ENCODE results near the gene C17orf107. TPM values are rescaled to one million over a fixed set of nuclear protein-coding genes. Genes with fewer than 3 reads are reported as not detected.

The C17orf107 gene
- total RNA-seq (2014; rRNA removed; shearing (Covaris generic)) (3.8 and 8.8 TPM in 2 replicates), polyA plus RNA-seq (2016; fragmentation: Nextera tagmentation; extraction: Ambion mirVana) (2.7 and 3.9 TPM in 2 replicates)

DNA sequence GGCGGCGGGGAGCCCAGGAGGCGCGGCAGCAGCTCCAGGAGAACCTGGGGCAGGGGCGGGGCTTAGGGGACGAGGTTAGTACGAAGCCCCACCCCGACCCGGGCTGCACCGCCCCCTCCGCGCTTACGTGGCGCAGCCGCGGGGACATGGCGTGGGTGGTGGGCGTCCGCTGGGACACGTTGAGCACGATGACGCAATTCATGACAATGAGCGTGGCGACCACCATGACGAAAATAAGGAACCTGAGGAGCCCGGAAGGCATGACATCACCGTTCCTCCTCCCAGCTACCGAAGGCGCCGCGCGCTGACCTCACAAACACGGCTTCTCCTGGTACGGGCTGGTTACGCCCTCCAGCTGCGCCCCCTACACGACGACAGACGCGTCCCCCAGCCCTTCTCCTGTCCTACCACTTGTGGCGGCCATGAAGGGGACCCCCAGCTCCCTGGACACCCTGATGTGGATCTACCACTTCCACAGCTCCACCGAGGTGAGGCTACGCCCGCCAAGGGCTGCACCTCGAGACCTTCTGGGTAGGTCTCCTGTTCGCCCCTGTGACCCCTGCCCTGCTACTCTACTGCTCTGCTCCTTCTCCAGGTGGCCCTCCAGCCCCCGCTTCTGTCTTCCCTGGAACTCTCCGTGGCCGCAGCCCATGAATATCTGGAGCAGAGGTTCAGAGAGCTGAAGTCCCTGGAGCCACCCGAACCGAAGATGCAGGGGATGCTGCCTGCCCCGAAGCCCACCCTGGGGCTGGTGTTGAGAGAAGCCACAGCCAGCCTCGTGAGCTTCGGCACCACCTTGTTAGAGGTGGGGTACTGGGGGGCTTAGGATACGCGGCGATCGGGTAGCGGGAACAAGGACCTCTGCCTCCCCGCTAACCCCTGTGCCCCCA lies at the start of gene C17orf107:
TSS of gene C17orf107 (plus strand) at position 196 of the 890 bp plus-strand sequence. CDS start at position 423, 227 bp downstream.
- WGBS, 2 experiments (ENCODE audit: low coverage in 1 of 2, low lambda C conversion rate in 2 of 2, missing lambda C conversion rate in 2 of 2) = 8 to 11% methylated on average over 37 to 41 of the region's 60 CpGs
- Histone ChIP-seq H3F3A (ENCODE audit: insufficient read depth) (peaks cover 20% of the 10 kb centered on the region; the same call in 1 of the 2 replicates), H3K27me3 (replicated peaks; ENCODE audit: insufficient read depth) (no peaks in the 10 kb centered on the region), H3K4me3 (peak within 1 kb of the TSS; percentile 73), H4K20me1 (ENCODE audit: insufficient read depth) (no peaks in the 10 kb centered on the region), H2AFZ (peak within 1 kb of the TSS; percentile 67), H3K4me2 (ENCODE audit: unreplicated experiment) (peak within 1 kb of the TSS; percentile 58), H3K9ac (peak within 1 kb of the TSS; percentile 81), H3K36me3 (ENCODE audit: low read depth) (no peaks in the 10 kb centered on the region), H3K79me2 (ENCODE audit: insufficient read depth) (no peaks in the 10 kb centered on the region), H3K9me2 (ENCODE audit: insufficient read depth) (no peaks in the 10 kb centered on the region), H3K9me3 (ENCODE audit: low read depth) (no peaks in the 10 kb centered on the region), H3K4me1 (ENCODE audit: insufficient read depth) (0 out of 2 replicates have a peak, but pooled peaks cover 5% of the 10 kb centered on the region), H3K27ac (no peak within 1 kb of the TSS)
- TF ChIP-seq EZH2 (IDR thresholded peaks at IDR 0.05; ENCODE audit: insufficient read depth, poor library complexity, severe bottlenecking) = no peak
- DNase-seq = peak; percentile 95
- in situ Hi-C loops (cut with MboI) = loop anchor here (10.0 kb wide), 1 partner anchor 185 kb away; the partner anchor contains the start of gene ARRB2

DNA sequence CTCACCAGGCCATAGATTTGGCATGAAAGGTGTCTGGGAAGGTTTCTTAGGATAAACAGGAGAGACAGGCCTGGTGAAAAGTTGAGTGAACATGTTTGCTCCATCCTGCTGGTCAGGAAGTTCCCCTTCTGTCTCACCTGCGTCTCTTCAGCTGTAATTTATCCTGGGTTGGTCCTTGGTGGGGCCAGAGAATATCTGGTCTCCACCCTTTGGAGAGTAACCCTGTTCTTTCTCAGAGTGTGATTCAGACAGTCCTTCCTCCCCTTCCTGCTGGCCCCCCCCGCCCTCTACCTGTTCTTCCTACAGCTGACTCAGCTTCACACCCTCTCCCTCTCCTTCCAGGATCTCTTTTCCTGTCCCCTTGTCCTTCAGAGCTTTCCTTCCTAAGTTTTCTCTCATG lies 49.1 kb upstream of the C17orf107 start:
- Histone ChIP-seq H3K9me3 (ENCODE audit: low read depth) (no peaks in the 10 kb centered on the region), H4K20me1 (ENCODE audit: insufficient read depth) (0 out of 2 replicates have a peak, but pooled peaks cover 2% of the 10 kb centered on the region), H3K27me3 (replicated peaks; ENCODE audit: insufficient read depth) (no peaks in the 10 kb centered on the region), H3K4me2 (ENCODE audit: unreplicated experiment) (no peak overlapping the region), H3K9me2 (ENCODE audit: insufficient read depth) (no peaks in the 10 kb centered on the region), H3K4me3 (no peak overlapping the region), H3K27ac (no peak overlapping the region), H3K4me1 (ENCODE audit: insufficient read depth) (peaks cover 32% of the 10 kb centered on the region), H3K9ac (no peak overlapping the region), H2AFZ (no peak overlapping the region), H3F3A (ENCODE audit: insufficient read depth) (peaks cover 25% of the 10 kb centered on the region), H3K79me2 (ENCODE audit: insufficient read depth) (peaks cover 82% of the 10 kb centered on the region), H3K36me3 (ENCODE audit: low read depth) (no peaks in the 10 kb centered on the region)
- in situ Hi-C loops (cut with MboI) = no loop called here
- WGBS, 2 experiments (ENCODE audit: low coverage in 1 of 2, low lambda C conversion rate in 2 of 2, missing lambda C conversion rate in 2 of 2) = 76 to 91% methylated on average over 2 of the region's 2 CpGs
- no peak for DNase-seq
- TF ChIP-seq EZH2 (IDR thresholded peaks at IDR 0.05; ENCODE audit: insufficient read depth, poor library complexity, severe bottlenecking) = no peak
- TF ChIP-seq EZH2phosphoT487 (IDR thresholded peaks at IDR 0.05; ENCODE audit: insufficient read depth, low read depth) = no peak

DNA sequence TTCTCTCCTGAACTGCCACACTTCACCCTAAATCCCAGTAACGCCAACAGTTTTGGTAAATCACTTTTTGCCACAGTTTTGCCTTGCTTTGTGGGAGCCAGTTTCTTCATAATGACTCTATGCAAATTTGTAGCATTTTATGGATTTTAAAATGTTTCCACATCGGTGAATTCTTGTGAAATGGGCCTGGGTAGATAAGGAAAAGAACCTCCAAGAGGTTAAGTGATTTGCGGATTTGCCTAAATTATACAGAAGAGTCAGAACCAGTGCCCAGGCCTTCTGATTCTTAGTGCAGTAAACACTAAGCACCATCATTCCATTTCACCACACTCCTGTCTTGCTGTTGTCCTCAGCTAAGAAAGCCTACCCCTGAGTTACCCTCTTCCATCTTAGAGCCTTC lies 48.3 kb upstream of the C17orf107 start:
- whole genome bisulfite sequencing, 2 experiments (ENCODE audit: low coverage in 1 of 2, low lambda C conversion rate in 2 of 2, missing lambda C conversion rate in 2 of 2) = 98 to 99% methylated on average over 3 of the region's 3 CpGs
- H4K20me1 ChIP-seq (ENCODE audit: insufficient read depth) = 0 out of 2 replicates have a peak, but pooled peaks cover 2% of the 10 kb centered on the region
- H3K4me3 ChIP-seq = no peak overlapping the region
- H3K27me3 ChIP-seq (replicated peaks; ENCODE audit: insufficient read depth) = no peaks in the 10 kb centered on the region
- peaks cover 25% of the 10 kb centered on the region for H3F3A ChIP-seq (ENCODE audit: insufficient read depth)
- H3K4me1 ChIP-seq (ENCODE audit: insufficient read depth) = peaks cover 32% of the 10 kb centered on the region
- H3K9me3 ChIP-seq (ENCODE audit: low read depth) = no peaks in the 10 kb centered on the region
- no peaks in the 10 kb centered on the region for H3K9me2 ChIP-seq (ENCODE audit: insufficient read depth)
- no peak overlapping the region for H2AFZ ChIP-seq
- H3K4me2 ChIP-seq (ENCODE audit: unreplicated experiment) = no peak overlapping the region
- H3K36me3 ChIP-seq (ENCODE audit: low read depth) = no peaks in the 10 kb centered on the region
- peaks cover 75% of the 10 kb centered on the region for H3K79me2 ChIP-seq (ENCODE audit: insufficient read depth)
- in situ Hi-C loops (cut with MboI) = no loop called here
- TF ChIP-seq EZH2 (IDR thresholded peaks at IDR 0.05; ENCODE audit: insufficient read depth, poor library complexity, severe bottlenecking) (no peak), EZH2phosphoT487 (IDR thresholded peaks at IDR 0.05; ENCODE audit: insufficient read depth, low read depth) (no peak)
- H3K9ac ChIP-seq = no peak overlapping the region
- no peak for DNase-seq
- no peak overlapping the region for H3K27ac ChIP-seq

DNA sequence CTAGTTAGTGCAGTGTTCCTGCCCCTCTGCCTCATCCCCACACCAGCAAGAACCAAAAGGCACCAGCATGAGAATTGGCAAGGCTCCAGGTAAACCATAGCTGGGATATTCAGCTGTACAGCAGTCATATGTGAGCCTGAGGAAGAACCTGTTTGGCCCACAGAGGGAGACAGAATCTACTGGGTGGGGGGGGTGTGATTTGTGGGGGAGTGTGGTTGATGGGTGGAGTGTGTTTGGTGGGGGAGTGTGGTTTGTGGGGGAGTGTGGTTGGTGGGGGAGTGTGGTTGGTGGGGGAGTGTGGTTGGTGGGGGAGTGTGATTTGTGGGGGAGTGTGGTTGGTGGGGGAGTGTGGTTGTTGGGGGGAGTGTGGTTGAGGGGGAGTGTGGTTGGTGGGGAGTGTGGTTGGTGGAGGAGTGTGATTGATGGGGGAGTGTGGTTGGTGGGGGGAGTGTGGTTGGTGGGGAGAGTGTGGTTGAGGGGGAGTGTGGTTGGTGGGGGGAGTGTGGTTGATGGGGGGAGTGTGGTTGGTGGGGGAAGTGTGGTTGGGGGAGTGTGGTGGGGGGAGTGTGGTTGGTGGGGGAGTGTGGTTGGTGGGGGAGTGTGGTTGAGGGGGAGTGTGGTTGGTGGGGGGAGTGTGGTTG lies 46.6 kb upstream of the C17orf107 start:
- in situ Hi-C loops (cut with MboI) = no loop called here
- Histone ChIP-seq H3K9ac (peak overlapping the region; percentile 39; the same call in 1 of the 2 replicates), H3K4me2 (ENCODE audit: unreplicated experiment) (peak overlapping the region; percentile 72)

More for the DNA sequence above, 46.6 kb upstream of the C17orf107 start:
- Histone ChIP-seq H3K79me2 (ENCODE audit: insufficient read depth) (peaks cover 75% of the 10 kb centered on the region), H3K4me1 (ENCODE audit: insufficient read depth) (peaks cover 34% of the 10 kb centered on the region), H2AFZ (no peak overlapping the region), H3K27me3 (replicated peaks; ENCODE audit: insufficient read depth) (no peaks in the 10 kb centered on the region), H3K36me3 (ENCODE audit: low read depth) (no peaks in the 10 kb centered on the region), H3K27ac (peak overlapping the region; percentile 74), H3K9me3 (ENCODE audit: low read depth) (no peaks in the 10 kb centered on the region), H3F3A (ENCODE audit: insufficient read depth) (peaks cover 25% of the 10 kb centered on the region), H3K4me3 (no peak overlapping the region), H4K20me1 (ENCODE audit: insufficient read depth) (0 out of 2 replicates have a peak, but pooled peaks cover 2% of the 10 kb centered on the region), H3K9me2 (ENCODE audit: insufficient read depth) (no peaks in the 10 kb centered on the region)
- peak; percentile 78 for DNase-seq
- TF ChIP-seq EZH2phosphoT487 (IDR thresholded peaks at IDR 0.05; ENCODE audit: insufficient read depth, low read depth) (no peak), EZH2 (IDR thresholded peaks at IDR 0.05; ENCODE audit: insufficient read depth, poor library complexity, severe bottlenecking) (no peak)
